ENCODE results near the gene COL4A2. TPM values are rescaled to one million over a fixed set of nuclear protein-coding genes. Genes with fewer than 3 reads are reported as not detected.

The COL4A2 gene
- total RNA-seq, 3 donors from 2014 or later (not counting 1 experiment from before 2014, with no cell fraction given), result not detected

- H3K27ac ChIP-seq (ENCODE audit: low read length), result no peak overlapping the region
- H3K27me3 ChIP-seq (ENCODE audit: control insufficient read depth, insufficient read depth, low read length), result no peaks in the 10 kb centered on the region
- ATAC-seq (no peak), DNase-seq (no peak)
- intact Hi-C loops (cut with micrococcal nuclease), result no loop called here
- H3K4me1 Mint-ChIP-seq, result no peaks in the 10 kb centered on the region
- no peak overlapping the region for H3K4me3 Mint-ChIP-seq
- H3K36me3 Mint-ChIP-seq, result no peaks in the 10 kb centered on the region
- peaks cover 0 to 4% of the 10 kb centered on the region in 2 donors for H3K27me3 Mint-ChIP-seq (ENCODE audit: low read depth in 2 of 2)
- 82% methylated on average over 9 of the region's 9 CpGs for WGBS (ENCODE audit: insufficient coverage)
- no peak overlapping the region for H3K4me3 ChIP-seq (ENCODE audit: low read length)
- TF ChIP-seq, protein P1, sequence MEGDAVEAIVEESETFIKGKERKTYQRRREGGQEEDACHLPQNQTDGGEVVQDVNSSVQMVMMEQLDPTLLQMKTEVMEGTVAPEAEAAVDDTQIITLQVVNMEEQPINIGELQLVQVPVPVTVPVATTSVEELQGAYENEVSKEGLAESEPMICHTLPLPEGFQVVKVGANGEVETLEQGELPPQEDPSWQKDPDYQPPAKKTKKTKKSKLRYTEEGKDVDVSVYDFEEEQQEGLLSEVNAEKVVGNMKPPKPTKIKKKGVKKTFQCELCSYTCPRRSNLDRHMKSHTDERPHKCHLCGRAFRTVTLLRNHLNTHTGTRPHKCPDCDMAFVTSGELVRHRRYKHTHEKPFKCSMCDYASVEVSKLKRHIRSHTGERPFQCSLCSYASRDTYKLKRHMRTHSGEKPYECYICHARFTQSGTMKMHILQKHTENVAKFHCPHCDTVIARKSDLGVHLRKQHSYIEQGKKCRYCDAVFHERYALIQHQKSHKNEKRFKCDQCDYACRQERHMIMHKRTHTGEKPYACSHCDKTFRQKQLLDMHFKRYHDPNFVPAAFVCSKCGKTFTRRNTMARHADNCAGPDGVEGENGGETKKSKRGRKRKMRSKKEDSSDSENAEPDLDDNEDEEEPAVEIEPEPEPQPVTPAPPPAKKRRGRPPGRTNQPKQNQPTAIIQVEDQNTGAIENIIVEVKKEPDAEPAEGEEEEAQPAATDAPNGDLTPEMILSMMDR (IDR thresholded peaks at IDR 0.05), result no peak
- no peaks in the 10 kb centered on the region for H3K4me1 ChIP-seq (ENCODE audit: control insufficient read depth, insufficient read depth, low read length)
- H3K9me3 ChIP-seq (ENCODE audit: control insufficient read depth, insufficient read depth, low read length), result no peaks in the 10 kb centered on the region
- H3K36me3 ChIP-seq (ENCODE audit: control insufficient read depth, insufficient read depth, low read length), result no peaks in the 10 kb centered on the region
- H3K9me3 Mint-ChIP-seq, result no peaks in the 10 kb centered on the region
- no peak overlapping the region for H3K27ac Mint-ChIP-seq
Measured at GRCh38 chr13:110501188-110501587, 194.1 kb downstream of the COL4A2 start.

DNA sequence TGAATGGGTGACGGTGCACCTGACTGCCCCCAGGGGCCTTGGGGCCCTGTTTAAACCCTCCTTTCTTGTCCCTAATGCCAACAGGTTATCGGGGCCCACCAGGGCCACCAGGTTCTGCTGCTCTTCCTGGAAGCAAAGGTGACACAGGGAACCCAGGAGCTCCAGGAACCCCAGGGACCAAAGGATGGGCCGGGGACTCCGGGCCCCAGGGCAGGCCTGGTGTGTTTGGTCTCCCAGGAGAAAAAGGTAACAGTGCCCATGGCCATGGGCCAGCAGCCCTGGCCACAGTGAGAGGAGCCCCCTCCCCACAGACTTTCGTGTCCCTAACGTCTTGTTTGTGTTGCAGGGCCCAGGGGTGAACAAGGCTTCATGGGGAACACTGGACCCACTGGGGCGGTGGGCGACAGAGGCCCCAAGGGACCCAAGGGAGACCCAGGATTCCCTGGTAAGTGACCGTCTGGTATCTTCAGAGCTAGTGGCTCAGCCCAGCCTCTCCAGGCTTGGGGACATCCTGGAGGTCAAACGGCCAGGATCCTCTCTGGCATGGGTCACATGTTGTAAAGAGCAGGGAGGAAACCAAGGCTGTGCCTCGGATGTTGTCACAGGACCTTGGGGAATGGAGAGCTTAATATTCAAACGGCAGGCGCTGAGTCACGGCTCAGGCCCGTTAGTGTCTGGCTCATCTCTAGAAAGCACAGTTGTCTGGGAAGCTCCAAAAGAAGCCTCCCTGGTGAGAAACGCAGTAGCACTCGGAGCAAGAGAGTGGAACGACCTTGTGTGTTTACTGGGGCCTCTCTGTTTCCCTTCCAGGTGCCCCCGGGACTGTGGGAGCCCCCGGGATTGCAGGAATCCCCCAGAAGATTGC is 196.2 kb downstream of the COL4A2 start:
- Histone ChIP-seq H3K36me3 (ENCODE audit: control insufficient read depth, insufficient read depth, low read length) (no peaks in the 10 kb centered on the region), H3K9me3 (ENCODE audit: control insufficient read depth, insufficient read depth, low read length) (no peaks in the 10 kb centered on the region), H3K27me3 (ENCODE audit: control insufficient read depth, insufficient read depth, low read length) (no peaks in the 10 kb centered on the region), H3K4me1 (ENCODE audit: control insufficient read depth, insufficient read depth, low read length) (no peaks in the 10 kb centered on the region), H3K4me3 (ENCODE audit: low read length) (no peak overlapping the region), H3K27ac (ENCODE audit: low read length) (no peak overlapping the region)
- no peaks in the 10 kb centered on the region for H3K36me3 Mint-ChIP-seq
- TF ChIP-seq, protein P1 (IDR thresholded peaks at IDR 0.05), result no peak
- DNase-seq, result no peak
- H3K4me3 Mint-ChIP-seq, result no peak overlapping the region
- H3K27me3 Mint-ChIP-seq (ENCODE audit: low read depth in 2 of 2), result peaks cover 0 to 4% of the 10 kb centered on the region in 2 donors
- WGBS (ENCODE audit: insufficient coverage), result 87% methylated on average over 20 of the region's 20 CpGs
- ATAC-seq, result no peak
- intact Hi-C loops (cut with micrococcal nuclease), result no loop called here
- H3K9me3 Mint-ChIP-seq, result no peaks in the 10 kb centered on the region
- no peak overlapping the region for H3K27ac Mint-ChIP-seq
- no peaks in the 10 kb centered on the region for H3K4me1 Mint-ChIP-seq

DNA sequence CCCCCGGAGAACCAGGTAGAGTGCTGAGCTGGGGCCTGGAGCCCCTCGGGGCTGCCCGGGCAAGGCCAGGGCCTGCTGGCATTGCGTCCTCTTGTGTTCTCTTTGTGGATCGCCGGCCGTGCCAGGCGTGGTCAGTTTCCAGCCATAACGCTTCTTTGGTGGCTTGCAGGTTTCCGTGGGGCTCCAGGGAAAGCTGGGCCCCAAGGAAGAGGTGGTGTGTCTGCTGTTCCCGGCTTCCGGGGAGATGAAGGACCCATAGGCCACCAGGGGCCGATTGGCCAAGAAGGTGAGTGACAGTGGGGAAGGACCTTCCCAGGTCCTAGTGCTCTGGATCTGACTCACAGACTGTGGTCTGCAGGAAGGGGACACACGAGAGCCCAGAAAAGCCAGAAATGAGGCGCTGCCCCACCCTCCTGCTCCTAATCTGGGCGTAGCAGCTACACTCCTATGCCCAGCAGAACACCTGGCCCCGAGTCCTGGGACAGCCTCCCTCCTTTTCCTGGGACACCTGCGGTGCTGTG is 197.0 kb downstream of the COL4A2 start:
- Histone ChIP-seq H3K4me3 (ENCODE audit: low read length) (no peak overlapping the region), H3K4me1 (ENCODE audit: control insufficient read depth, insufficient read depth, low read length) (no peaks in the 10 kb centered on the region), H3K27ac (ENCODE audit: low read length) (no peak overlapping the region), H3K9me3 (ENCODE audit: control insufficient read depth, insufficient read depth, low read length) (no peaks in the 10 kb centered on the region), H3K36me3 (ENCODE audit: control insufficient read depth, insufficient read depth, low read length) (no peaks in the 10 kb centered on the region), H3K27me3 (ENCODE audit: control insufficient read depth, insufficient read depth, low read length) (no peaks in the 10 kb centered on the region)
- no peak overlapping the region for H3K4me3 Mint-ChIP-seq
- no peaks in the 10 kb centered on the region for H3K4me1 Mint-ChIP-seq
- ATAC-seq, result no peak
- H3K27me3 Mint-ChIP-seq (ENCODE audit: low read depth in 2 of 2), result peaks cover 0 to 4% of the 10 kb centered on the region in 2 donors
- intact Hi-C loops (cut with micrococcal nuclease), result no loop called here
- H3K9me3 Mint-ChIP-seq, result no peaks in the 10 kb centered on the region
- TF ChIP-seq, protein P1 (IDR thresholded peaks at IDR 0.05), result no peak
- H3K36me3 Mint-ChIP-seq, result no peaks in the 10 kb centered on the region
- no peak for DNase-seq
- no peak overlapping the region for H3K27ac Mint-ChIP-seq
- 88% methylated on average over 18 of the region's 18 CpGs for WGBS (ENCODE audit: insufficient coverage)

Data from natural killer cell (primary cell).